SK-N-MC (cell line): ENCODE measurements around the gene XXYLT1.

Experiments used
- DNase-seq: peaks from one replicate; pipeline ENCODE4 v3.0.0-alpha.2; 2011; ENCODE audit warnings: low read depth, low spot score
- H3K27ac ChIP-seq: fragments of 200-600 bp; sonication (generic); 2 replicates; pipeline ENCODE4 v1.5.1; 2016; ENCODE audit warnings: mixed run types
- H3K36me3 ChIP-seq: fragments of 200-600 bp; sonication (generic); 2 replicates; pipeline ENCODE4 v1.6.1; 2017; ENCODE audit warnings: antibody characterized with exemption, low read length, mixed read lengths; ENCODE audit not compliant: insufficient read depth
- H3K4me3 ChIP-seq: fragments of 200-600 bp; sonication (generic); 2 replicates; pipeline ENCODE4 v1.5.1; 2016
- H3K9ac ChIP-seq: fragments of 200-600 bp; sonication (generic); 2 replicates; pipeline ENCODE4 v1.8.0; 2017; ENCODE audit warnings: mixed run types, mixed read lengths; ENCODE audit not compliant: insufficient read length
- H3K9me3 ChIP-seq: fragments of 200-600 bp; sonication (generic); 2 replicates; pipeline ENCODE4 v1.6.1; 2017; ENCODE audit warnings: low read depth, mild to moderate bottlenecking, antibody characterized with exemption, low read length, moderate library complexity, mixed read lengths
- EZH2 ChIP-seq: fragments of 200-600 bp; sonication (generic); IDR thresholded peaks from one replicate; pipeline ENCODE4 v1.6.1; 2017; ENCODE audit warnings: antibody characterized with exemption
- FOXP2 ChIP-seq: optimal IDR thresholded peaks from 2 replicates; pipeline ENCODE3; 2011; ENCODE audit warnings: mild to moderate bottlenecking, moderate library complexity; ENCODE audit not compliant: insufficient read depth; ENCODE audit errors: extremely low read length, control extremely low read depth
- POLR2AphosphoS5 ChIP-seq: IDR thresholded peaks from 2 replicates; pipeline ENCODE4 v1.6.1; 2012; ENCODE audit warnings: mild to moderate bottlenecking, low read depth, low read length, borderline replicate concordance

XXYLT1 gene

DNA sequence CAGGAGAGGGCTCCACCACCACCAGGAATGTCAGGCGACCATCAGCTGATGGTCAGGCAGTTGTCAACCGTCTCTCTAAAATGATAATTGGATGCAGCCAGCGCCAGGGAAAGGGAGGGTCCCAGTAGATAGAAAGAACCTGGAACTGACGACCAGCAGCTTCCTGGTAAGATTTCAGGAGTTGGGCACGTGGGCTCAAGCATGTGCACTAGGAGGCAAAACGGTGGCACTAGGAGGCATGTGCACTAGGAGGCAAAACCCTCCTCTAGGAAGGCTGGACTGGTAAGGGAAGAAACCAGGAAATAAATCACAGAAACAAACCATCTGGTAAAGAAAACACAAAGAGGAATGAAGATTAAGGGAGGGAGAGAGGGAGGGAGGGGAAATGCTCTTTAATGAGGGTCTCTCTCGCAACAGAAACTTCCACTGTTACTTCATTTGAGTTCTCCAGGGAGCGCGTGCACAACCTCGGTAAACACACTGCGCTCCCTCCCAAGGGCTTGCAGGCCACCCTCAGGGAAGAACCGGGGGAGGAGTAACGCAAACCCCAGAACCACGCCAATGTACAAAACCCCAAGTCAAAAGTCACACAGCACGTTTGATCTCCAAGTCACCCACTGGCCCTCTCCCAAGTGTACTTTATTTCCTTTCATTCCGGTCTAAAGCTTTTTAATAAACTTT is 116.7 kb downstream of the XXYLT1 start:
- H3K36me3 ChIP-seq, result no peaks in the 10 kb centered on the region
- H3K27ac ChIP-seq, result peak overlapping the region; percentile 94
- H3K9ac ChIP-seq, result peak overlapping the region; percentile 44
- DNase-seq, result peak; percentile 45
- TF ChIP-seq EZH2, result no peak
- peak; percentile 26 for TF ChIP-seq FOXP2
- TF ChIP-seq POLR2AphosphoS5, result 0 out of 2 replicates have a peak, but pooled peaks have one; percentile 20
- no peaks in the 10 kb centered on the region for H3K9me3 ChIP-seq
- peak overlapping the region; percentile 8 for H3K4me3 ChIP-seq

DNA sequence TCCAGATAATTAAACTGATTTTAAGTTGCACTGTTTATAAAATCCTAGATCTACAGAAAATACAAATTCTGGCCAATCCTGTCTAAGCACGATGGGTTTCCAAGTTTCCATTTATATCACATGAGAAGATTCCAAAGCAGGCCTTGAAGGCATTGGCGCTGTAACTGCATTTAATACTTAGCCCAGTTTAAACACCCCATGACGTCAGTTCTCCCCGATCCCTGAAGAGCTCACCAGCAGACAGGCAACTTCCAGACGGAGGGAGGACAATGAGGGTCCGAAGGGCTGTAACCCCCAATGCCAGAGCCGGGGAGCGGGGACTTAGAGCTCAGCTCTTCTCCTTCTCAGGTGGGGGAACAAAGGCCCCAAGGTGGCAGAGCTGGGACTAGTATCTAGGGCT is 117.3 kb downstream of the XXYLT1 start:
- Histone ChIP-seq H3K36me3 (no peaks in the 10 kb centered on the region), H3K4me3 (no peak overlapping the region), H3K9ac (peak overlapping the region; percentile 44), H3K27ac (peak overlapping the region; percentile 94), H3K9me3 (no peaks in the 10 kb centered on the region)
- DNase-seq, result no peak
- TF ChIP-seq FOXP2 (no peak), EZH2 (no peak), POLR2AphosphoS5 (no peak)

DNA sequence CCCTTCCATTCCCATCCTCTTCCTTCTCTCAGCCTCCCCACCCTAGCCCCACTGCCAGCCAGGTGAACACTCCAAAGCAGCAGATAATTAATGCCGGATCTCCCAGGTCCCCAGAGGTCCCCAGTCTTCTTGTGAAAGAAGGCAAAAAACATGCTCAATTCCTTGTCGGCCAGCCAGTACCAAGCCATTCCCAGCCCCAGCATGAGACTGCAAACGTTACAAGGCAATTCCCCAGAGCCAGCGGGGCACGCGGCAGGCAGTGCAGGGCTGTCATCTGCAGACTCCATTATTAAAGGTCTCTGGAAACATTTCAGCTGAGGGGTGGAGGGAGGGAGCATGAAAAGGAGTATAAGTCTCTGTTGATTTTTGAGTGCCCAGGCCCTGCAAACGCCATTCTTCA is 117.8 kb downstream of the XXYLT1 start:
- H3K36me3 ChIP-seq, result no peaks in the 10 kb centered on the region
- no peak for TF ChIP-seq FOXP2
- no peak for TF ChIP-seq EZH2
- no peak for TF ChIP-seq POLR2AphosphoS5
- peak overlapping the region; percentile 94 for H3K27ac ChIP-seq
- no peak overlapping the region for H3K9ac ChIP-seq
- no peak for DNase-seq
- no peak overlapping the region for H3K4me3 ChIP-seq
- no peaks in the 10 kb centered on the region for H3K9me3 ChIP-seq

DNA sequence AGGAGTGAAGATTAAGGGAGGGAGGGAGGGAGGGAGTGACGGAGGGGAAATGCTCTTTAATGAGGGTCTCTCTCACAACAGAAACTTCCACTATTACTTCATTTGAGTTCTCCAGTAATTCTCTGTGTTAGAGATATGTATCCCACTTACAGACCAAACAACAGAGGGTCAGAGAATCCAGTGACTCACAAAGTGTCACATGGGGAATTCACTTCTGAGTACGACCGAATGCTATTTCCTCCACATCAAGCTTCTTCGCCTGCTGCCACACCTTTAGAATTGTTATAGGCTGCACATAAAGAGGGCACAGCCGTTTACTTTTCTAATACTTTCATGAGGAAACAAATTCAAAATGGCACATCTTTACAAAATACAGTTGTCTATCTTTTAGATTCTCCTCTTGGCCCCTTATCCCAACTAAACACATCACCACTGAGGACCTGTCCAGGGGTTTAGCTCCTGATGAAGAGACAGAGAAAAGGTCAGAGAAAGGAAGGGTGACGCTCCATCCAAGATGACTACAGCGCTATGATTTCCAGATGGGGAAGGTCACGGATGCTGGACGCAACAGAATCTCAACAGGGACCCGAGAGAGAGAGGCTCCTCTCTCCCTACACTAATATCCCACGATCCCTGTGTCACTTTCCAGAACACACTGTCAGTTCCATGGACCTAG is 119.0 kb downstream of the XXYLT1 start:
- Histone ChIP-seq H3K36me3 (no peaks in the 10 kb centered on the region), H3K9ac (no peak overlapping the region), H3K9me3 (no peaks in the 10 kb centered on the region), H3K4me3 (no peak overlapping the region), H3K27ac (peak overlapping the region; percentile 94)
- no peak for TF ChIP-seq FOXP2
- TF ChIP-seq EZH2, result no peak
- no peak for TF ChIP-seq POLR2AphosphoS5
- no peak for DNase-seq

DNA sequence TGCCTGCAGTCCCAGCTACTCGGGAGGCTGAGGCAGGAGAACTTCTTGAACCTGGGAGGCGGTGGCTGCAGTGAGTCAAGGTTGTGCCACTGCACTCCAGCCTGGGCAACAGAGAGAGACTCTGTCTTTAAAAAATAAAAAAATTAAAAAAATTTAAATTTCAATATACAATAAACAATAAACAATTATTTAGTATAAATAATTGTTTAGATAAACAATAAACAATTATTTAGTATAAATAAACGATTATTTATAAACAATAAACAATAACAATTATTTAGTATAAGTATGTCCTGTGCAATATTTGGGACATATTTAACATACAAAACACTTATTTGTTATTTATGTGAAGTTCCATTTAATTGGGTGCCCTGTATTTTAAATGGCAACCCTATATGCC is 119.6 kb downstream of the XXYLT1 start:
- TF ChIP-seq POLR2AphosphoS5, result no peak
- no peak for TF ChIP-seq EZH2
- no peak for TF ChIP-seq FOXP2
- no peaks in the 10 kb centered on the region for H3K36me3 ChIP-seq
- H3K9ac ChIP-seq, result no peak overlapping the region
- no peak overlapping the region for H3K4me3 ChIP-seq
- no peak for DNase-seq
- no peak overlapping the region for H3K27ac ChIP-seq
- no peaks in the 10 kb centered on the region for H3K9me3 ChIP-seq

DNA sequence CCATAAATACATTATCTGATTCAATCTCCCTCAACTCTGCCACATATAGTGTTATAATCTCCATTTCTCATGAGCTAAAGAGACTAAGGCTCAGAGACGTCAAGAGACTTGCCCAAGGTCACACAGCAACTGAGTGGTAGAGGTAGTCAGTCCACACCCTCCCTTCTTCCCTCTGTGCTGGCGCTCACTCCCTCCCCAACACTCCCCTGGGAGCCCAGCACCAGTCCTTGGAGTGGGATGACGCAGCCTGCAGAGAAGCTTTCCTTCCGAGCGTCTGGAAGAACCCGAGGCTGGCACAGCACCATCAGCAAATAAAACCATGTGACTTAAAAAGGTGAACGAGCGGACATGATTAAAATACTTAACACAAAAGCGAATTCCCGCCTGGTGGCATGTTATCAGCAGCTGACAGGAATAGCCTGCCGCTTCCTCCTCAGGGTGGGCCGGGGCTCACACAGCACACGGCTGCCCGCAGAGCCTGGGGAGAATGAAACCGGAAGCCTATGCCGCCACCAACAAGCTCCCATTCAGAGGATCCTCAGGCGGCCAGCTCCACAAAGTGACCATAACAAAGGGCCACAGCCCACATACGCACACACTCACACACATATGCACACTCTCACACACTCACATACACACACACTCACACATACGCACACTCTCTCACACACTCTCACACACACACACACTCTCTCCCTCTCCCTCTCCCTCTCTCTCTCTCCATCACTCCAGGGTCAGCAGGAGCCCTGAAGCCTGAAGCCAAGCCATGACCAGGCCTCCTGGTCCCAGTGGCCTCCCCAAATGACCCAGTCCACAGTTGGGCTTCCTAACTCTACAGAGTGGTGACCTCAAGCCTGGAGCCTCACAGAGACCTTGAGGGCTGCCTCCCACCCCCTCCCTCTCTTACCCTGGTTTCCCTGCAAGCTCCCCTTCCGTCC is 120.5 kb downstream of the XXYLT1 start:
- no peak for DNase-seq
- peak overlapping the region; percentile 1; the same call in 1 of the 2 replicates for H3K4me3 ChIP-seq
- no peaks in the 10 kb centered on the region for H3K36me3 ChIP-seq
- no peak overlapping the region for H3K27ac ChIP-seq
- no peaks in the 10 kb centered on the region for H3K9me3 ChIP-seq
- TF ChIP-seq POLR2AphosphoS5, result no peak
- TF ChIP-seq EZH2, result no peak
- no peak for TF ChIP-seq FOXP2
- no peak overlapping the region for H3K9ac ChIP-seq

DNA sequence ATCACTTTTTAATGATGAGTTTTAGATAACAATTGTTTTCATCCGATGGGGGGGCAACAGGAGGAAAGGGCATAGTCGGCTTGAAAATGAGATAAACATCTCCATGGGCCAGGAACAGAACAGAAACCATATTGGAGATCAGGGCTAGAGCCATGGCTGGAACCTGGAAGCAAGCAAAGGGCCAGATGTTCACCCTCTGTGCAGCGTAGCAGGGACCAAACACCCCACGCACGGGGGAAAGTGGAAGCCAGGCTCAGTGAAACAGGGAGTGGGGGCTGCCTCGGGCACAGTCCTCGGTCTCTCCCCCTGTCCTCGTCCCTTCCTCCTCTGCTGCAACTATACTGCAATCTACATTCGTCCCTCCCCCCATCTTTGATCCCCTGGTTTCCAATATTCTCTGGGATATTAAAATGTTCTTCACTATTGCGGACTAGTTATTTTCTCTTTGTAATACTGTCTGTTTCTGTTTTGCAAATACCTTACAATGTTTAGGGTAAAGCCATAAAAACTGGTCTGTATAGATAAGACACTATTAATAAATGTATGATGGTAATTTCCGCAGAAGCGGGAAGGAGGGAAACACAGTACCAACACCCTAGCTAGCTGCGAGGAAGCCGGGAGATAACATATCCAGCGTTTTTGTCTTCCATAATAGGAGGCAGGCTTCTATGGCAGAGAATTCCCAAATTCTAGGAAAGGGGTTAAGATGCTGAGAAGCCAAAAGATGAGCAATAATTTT is 121.5 kb downstream of the XXYLT1 start:
- 0 out of 2 replicates have a peak overlapping the region, but pooled peaks have one; percentile 27 for H3K27ac ChIP-seq

DNA sequence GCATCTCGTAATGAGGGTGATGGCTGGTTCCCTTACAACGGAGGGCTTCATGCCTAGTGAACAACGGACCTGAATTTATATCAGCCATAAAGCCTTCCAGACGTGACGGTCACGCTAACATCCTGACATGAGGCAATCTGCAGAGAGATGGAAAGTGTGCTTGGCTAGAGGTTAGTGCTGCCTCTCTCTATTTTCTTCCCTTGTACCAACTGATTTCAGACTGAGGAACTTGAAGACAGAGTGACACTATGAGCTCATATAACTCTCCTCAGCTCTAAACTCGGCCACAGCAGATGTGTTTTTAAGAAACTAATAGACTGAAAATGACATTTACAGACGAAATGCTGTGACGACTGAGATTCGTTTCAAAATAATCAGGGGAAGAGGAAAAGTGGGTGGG is 122.4 kb downstream of the XXYLT1 start:
- H3K36me3 ChIP-seq, result no peaks in the 10 kb centered on the region
- no peak for DNase-seq
- H3K4me3 ChIP-seq, result no peak overlapping the region
- peak overlapping the region; percentile 1 for H3K9ac ChIP-seq
- TF ChIP-seq POLR2AphosphoS5, result no peak
- no peak for TF ChIP-seq EZH2
- TF ChIP-seq FOXP2, result no peak
- no peak overlapping the region for H3K27ac ChIP-seq
- H3K9me3 ChIP-seq, result no peaks in the 10 kb centered on the region

More for the DNA sequence above, 121.5 kb downstream of the XXYLT1 start:
- Histone ChIP-seq H3K4me3 (no peak overlapping the region), H3K9ac (peak overlapping the region; percentile 4), H3K9me3 (no peaks in the 10 kb centered on the region), H3K36me3 (no peaks in the 10 kb centered on the region)
- DNase-seq, result no peak
- TF ChIP-seq FOXP2 (no peak), EZH2 (no peak), POLR2AphosphoS5 (no peak)
